ENCODE data around the gene SLC39A7.

SLC39A7 gene

GRCh38 chr6:33213989-33214335 is 13.3 kb downstream of the SLC39A7 start:
- Histone ChIP-seq H3K9me2 (replicated peaks; ENCODE audit: control insufficient read depth, low read length) (no peaks in the 10 kb centered on the region), H3K27me3 (ENCODE audit: control insufficient read depth, low read length) (peaks cover 29% of the 10 kb centered on the region), H3K79me2 (ENCODE audit: control insufficient read depth, low read length) (peaks cover 4% of the 10 kb centered on the region; the same call in 1 of the 2 replicates), H3K4me2 (ENCODE audit: low read length) (peak overlapping the region; percentile 55), H3F3A (ENCODE audit: control insufficient read depth, insufficient read depth) (peaks cover 9% of the 10 kb centered on the region), H3K36me3 (ENCODE audit: control insufficient read depth, low read length) (peaks cover 11% of the 10 kb centered on the region), H4K20me1 (ENCODE audit: control insufficient read depth, insufficient read depth, low read depth, low read length) (no peaks in the 10 kb centered on the region; the same call in 1 of the 2 replicates), H3K9me3 (ENCODE audit: control insufficient read depth, insufficient read depth, low read length) (no peaks in the 10 kb centered on the region), H3K27ac (ENCODE audit: low read depth, low read length) (no peak overlapping the region), H3K4me1 (ENCODE audit: control insufficient read depth, low read length) (peaks cover 18% of the 10 kb centered on the region), H3K4me3 (ENCODE audit: low read length) (peak overlapping the region; percentile 35; the same call in 1 of the 2 replicates)
- no peak for TF ChIP-seq CTCF (IDR thresholded peaks at IDR 0.05; ENCODE audit: low read depth, low read length, poor library complexity, severe bottlenecking)
- no peak for TF ChIP-seq EZH2phosphoT487 (IDR thresholded peaks at IDR 0.05; ENCODE audit: borderline replicate concordance, low read length)

- Histone ChIP-seq H3K36me3 (ENCODE audit: control insufficient read depth, low read length) (peaks cover 3% of the 10 kb centered on the region), H3F3A (ENCODE audit: control insufficient read depth, insufficient read depth) (peaks cover 3% of the 10 kb centered on the region; the same call in 1 of the 2 replicates), H3K4me3 (ENCODE audit: low read length) (no peak overlapping the region), H3K9me3 (ENCODE audit: control insufficient read depth, insufficient read depth, low read length) (no peaks in the 10 kb centered on the region), H3K27ac (ENCODE audit: low read depth, low read length) (no peak overlapping the region), H3K79me2 (ENCODE audit: control insufficient read depth, low read length) (no peaks in the 10 kb centered on the region), H3K9me2 (replicated peaks; ENCODE audit: control insufficient read depth, low read length) (no peaks in the 10 kb centered on the region), H3K4me1 (ENCODE audit: control insufficient read depth, low read length) (peaks cover 13% of the 10 kb centered on the region), H3K27me3 (ENCODE audit: control insufficient read depth, low read length) (peaks cover 29% of the 10 kb centered on the region), H3K4me2 (ENCODE audit: low read length) (no peak overlapping the region), H4K20me1 (ENCODE audit: control insufficient read depth, insufficient read depth, low read depth, low read length) (no peaks in the 10 kb centered on the region; the same call in 1 of the 2 replicates)
- TF ChIP-seq CTCF (IDR thresholded peaks at IDR 0.05; ENCODE audit: low read depth, low read length, poor library complexity, severe bottlenecking), result no peak
- no peak for TF ChIP-seq EZH2phosphoT487 (IDR thresholded peaks at IDR 0.05; ENCODE audit: borderline replicate concordance, low read length)
These were observed 14.8 kb downstream of the SLC39A7 start for GRCh38 chr6:33215271-33216116.

GRCh38 chr6:33216117-33216649 is 15.5 kb downstream of the SLC39A7 start:
- H3K4me2 ChIP-seq (ENCODE audit: low read length), result no peak overlapping the region
- TF ChIP-seq CTCF (IDR thresholded peaks at IDR 0.05; ENCODE audit: low read depth, low read length, poor library complexity, severe bottlenecking) (no peak), EZH2phosphoT487 (IDR thresholded peaks at IDR 0.05; ENCODE audit: borderline replicate concordance, low read length) (no peak)
- no peaks in the 10 kb centered on the region for H3K9me2 ChIP-seq (replicated peaks; ENCODE audit: control insufficient read depth, low read length)
- no peaks in the 10 kb centered on the region for H3K9me3 ChIP-seq (ENCODE audit: control insufficient read depth, insufficient read depth, low read length)
- peaks cover 13% of the 10 kb centered on the region for H3K4me1 ChIP-seq (ENCODE audit: control insufficient read depth, low read length)
- H3K4me3 ChIP-seq (ENCODE audit: low read length), result no peak overlapping the region
- no peaks in the 10 kb centered on the region; the same call in 1 of the 2 replicates for H4K20me1 ChIP-seq (ENCODE audit: control insufficient read depth, insufficient read depth, low read depth, low read length)
- H3F3A ChIP-seq (ENCODE audit: control insufficient read depth, insufficient read depth), result peaks cover 3% of the 10 kb centered on the region; the same call in 1 of the 2 replicates
- no peak overlapping the region for H3K27ac ChIP-seq (ENCODE audit: low read depth, low read length)
- H3K79me2 ChIP-seq (ENCODE audit: control insufficient read depth, low read length), result no peaks in the 10 kb centered on the region
- H3K36me3 ChIP-seq (ENCODE audit: control insufficient read depth, low read length), result 0 out of 2 replicates have a peak, but pooled peaks cover 3% of the 10 kb centered on the region
- H3K27me3 ChIP-seq (ENCODE audit: control insufficient read depth, low read length), result peaks cover 29% of the 10 kb centered on the region
